Measurements from ENCODE around the gene HOXA9. TPM values are rescaled to one million over a fixed set of nuclear protein-coding genes. Genes with fewer than 3 reads are reported as not detected.

HOXA9 gene
- total and polyA plus RNA-seq, 2 of the 8 experiments (the other 6 are each of a cell fraction or from before 2014, with no cell fraction given): not detected

- POLR2A ChIA-PET (ENCODE audit: partially characterized antibody): no interaction called here
- no peak for FAIRE-seq
- no peak overlapping the region for H3K4me3 ChIP-seq (ENCODE audit: extremely low read depth in 1 of 4, insufficient read depth in 2 of 4, low read depth in 3 of 4, low read length in 4 of 4)
These were observed 12.5 kb upstream of the HOXA9 start for GRCh38 chr7:27177795-27178320.

More at GRCh38 chr7:27177795-27178320, 12.5 kb upstream of the HOXA9 start:
- Histone ChIP-seq H2AK5ac (ENCODE audit: low read depth, low read length) (no peak overlapping the region), H3K18ac (ENCODE audit: extremely low read depth, low read length) (no peak overlapping the region), H2BK120ac (replicated peaks; ENCODE audit: low read depth, low read length) (no peak overlapping the region), H3K9ac (replicated peaks in 1 of 4; ENCODE audit: extremely low read depth in 1 of 4, low read depth in 3 of 4, low read length in 3 of 4) (no peak overlapping the region), H3K27me3 (replicated peaks in 1 of 4; ENCODE audit: control insufficient read depth in 3 of 4, extremely low read depth in 1 of 4, insufficient read depth in 3 of 4, low read length in 3 of 4) (peaks cover 99 to 100% (median 100%) of the 10 kb centered on the region in 4 experiments), H3K9me3 (ENCODE audit: insufficient read depth in 2 of 2, low read depth in 1 of 2, low read length in 1 of 2) (no peaks in the 10 kb centered on the region; a peak in 1 of 4 replicates), H4K91ac (replicated peaks; ENCODE audit: insufficient read length, low read length) (no peak overlapping the region), H2BK20ac (ENCODE audit: low read length) (no peak overlapping the region), H3K4ac (replicated peaks; ENCODE audit: insufficient read length, low read depth, low read length) (no peak overlapping the region), H3K4me2 (ENCODE audit: insufficient read depth in 1 of 2, low read depth in 2 of 2, low read length in 2 of 2) (no peak overlapping the region), H3K27ac (ENCODE audit: low read depth, low read length) (no peak overlapping the region), H4K5ac (ENCODE audit: insufficient read length, low read depth, low read length) (no peak overlapping the region), H4K8ac (ENCODE audit: extremely low read depth, insufficient read depth, low read length) (no peak overlapping the region), H3K23ac (ENCODE audit: insufficient read length) (no peak overlapping the region), H2BK15ac (ENCODE audit: low read length) (no peak overlapping the region), H3K36me3 (ENCODE audit: control insufficient read depth in 2 of 4, insufficient read depth in 4 of 4, low read length in 3 of 4) (peaks cover 0 to 14% (median 0%) of the 10 kb centered on the region in 4 experiments; a peak in 1 of 8 replicates), H2BK5ac (ENCODE audit: low read depth, low read length) (no peak overlapping the region), H3K56ac (replicated peaks; ENCODE audit: insufficient read length, low read depth, low read length) (no peak overlapping the region), H2AFZ (ENCODE audit: low read length) (no peak overlapping the region), H3K79me1 (ENCODE audit: low read depth, low read length) (no peaks in the 10 kb centered on the region), H3K23me2 (ENCODE audit: low read depth, low read length) (no peaks in the 10 kb centered on the region; the same call in 1 of the 2 replicates), H3K14ac (ENCODE audit: insufficient read length) (no peak overlapping the region), H4K20me1 (replicated peaks in 1 of 2; ENCODE audit: control insufficient read depth in 1 of 2, insufficient read depth in 2 of 2, low read length in 2 of 2) (peaks cover 39 to 56% of the 10 kb centered on the region in 2 experiments), H2BK12ac (ENCODE audit: low read depth, low read length) (no peak overlapping the region), H3K4me1 (replicated peaks in 1 of 4; ENCODE audit: control insufficient read depth in 3 of 4, insufficient read depth in 4 of 4, low read length in 3 of 4) (peaks cover 4 to 9% (median 5%) of the 10 kb centered on the region in 4 experiments; a peak in 5 of 7 replicates), H3K79me2 (ENCODE audit: control insufficient read depth in 1 of 2, insufficient read depth in 2 of 2, low read length in 2 of 2) (no peaks in the 10 kb centered on the region)
- CTCF ChIA-PET (ENCODE audit: partially characterized antibody): interaction anchor here (0.6 to 2.4 kb wide), 10 partner anchors 9 to 194 kb away, joined by 3 to 8 read pairs (median 4); no protein-coding TSS in a partner anchor
- WGBS, 2 experiments (ENCODE audit: extremely low coverage in 1 of 2, insufficient coverage in 1 of 2, insufficient read length in 1 of 2, insufficient replicate concordance in 2 of 2, low coverage in 1 of 2, low lambda C conversion rate in 2 of 2, missing lambda C conversion rate in 1 of 2): 45% methylated on average over 5 of the region's 5 CpGs; no CpG with 5 or more reads in 1 of the 2 experiments
- DNase-seq (ENCODE audit: low read depth in 1 of 2, low spot score in 2 of 2): no peak
- TF ChIP-seq SIRT6 (IDR thresholded peaks at IDR 0.05; ENCODE audit: low read length) (no peak), MAX (IDR thresholded peaks at IDR 0.05) (no peak), SUZ12 (IDR thresholded peaks at IDR 0.05; ENCODE audit: low read length) (peak; percentile 84), TBP (IDR thresholded peaks at IDR 0.05; ENCODE audit: low read depth, low read length) (no peak), E2F6 (IDR thresholded peaks at IDR 0.05) (no peak), EZH2 (IDR thresholded peaks at IDR 0.05; ENCODE audit: low read depth, low read length, severe bottlenecking) (peak; percentile 67)

Data from H1 (cell line).